Memory B cell (primary cell): ENCODE data around the gene TMEM229B.

ENCODE experiments used
- ATAC-seq: fragments of 150-1000 bp; cut with Tn5 transposase; 2 replicates; pipeline ENCODE4 v1.10.0; 2021; ENCODE audit warnings: low read depth, mild to moderate bottlenecking, moderate library complexity
- DNase-seq, 2 donors: peaks; one replicate each; pipeline ENCODE4 v3.0.0; 2022; ENCODE audit warnings: low spot score in 2 of 2
- H3K27ac Mint-ChIP-seq: one replicate; pipeline ENCODE4 v1.8.0; 2022; ENCODE audit warnings: mild to moderate bottlenecking, moderate library complexity, mixed read lengths
- H3K27me3 Mint-ChIP-seq: one replicate; pipeline ENCODE4 v1.8.0; 2022; ENCODE audit warnings: mixed read lengths
- H3K36me3 Mint-ChIP-seq: one replicate; pipeline ENCODE4 v1.8.0; 2022; ENCODE audit warnings: mild to moderate bottlenecking, mixed read lengths
- H3K4me1 Mint-ChIP-seq: one replicate; pipeline ENCODE4 v1.8.0; 2022; ENCODE audit warnings: mixed read lengths
- H3K4me3 Mint-ChIP-seq: one replicate; pipeline ENCODE4 v1.8.0; 2022; ENCODE audit warnings: mild to moderate bottlenecking, moderate library complexity, mixed read lengths
- H3K9me3 Mint-ChIP-seq: one replicate; pipeline ENCODE4 v1.8.0; 2022; ENCODE audit warnings: mixed read lengths

The TMEM229B gene

GRCh38 chr14:67442139-67442906 is 46.2 kb downstream of the TMEM229B start:
- Mint-ChIP-seq H3K9me3 (no peaks in the 10 kb centered on the region), H3K27me3 (peaks cover 4% of the 10 kb centered on the region), H3K27ac (no peak overlapping the region), H3K4me1 (no peaks in the 10 kb centered on the region), H3K36me3 (no peaks in the 10 kb centered on the region), H3K4me3 (no peak overlapping the region)
- DNase-seq (no peak), ATAC-seq (no peak)

GRCh38 chr14:67441672-67442071 is 46.8 kb downstream of the TMEM229B start:
- H3K27me3 Mint-ChIP-seq: peaks cover 7% of the 10 kb centered on the region
- no peak for ATAC-seq
- H3K9me3 Mint-ChIP-seq: no peaks in the 10 kb centered on the region
- H3K4me1 Mint-ChIP-seq: no peaks in the 10 kb centered on the region
- H3K27ac Mint-ChIP-seq: no peak overlapping the region
- no peak for DNase-seq
- no peaks in the 10 kb centered on the region for H3K36me3 Mint-ChIP-seq
- H3K4me3 Mint-ChIP-seq: no peak overlapping the region

- Mint-ChIP-seq H3K4me3 (no peak overlapping the region), H3K27ac (no peak overlapping the region), H3K27me3 (peaks cover 7% of the 10 kb centered on the region), H3K9me3 (no peaks in the 10 kb centered on the region), H3K36me3 (no peaks in the 10 kb centered on the region), H3K4me1 (no peaks in the 10 kb centered on the region)
- ATAC-seq: no peak
- DNase-seq: no peak
These were observed 47.3 kb downstream of the TMEM229B start for GRCh38 chr14:67441256-67441655.

GRCh38 chr14:67440513-67440912 is 48.0 kb downstream of the TMEM229B start:
- ATAC-seq (no peak), DNase-seq (no peak)
- Mint-ChIP-seq H3K4me3 (no peak overlapping the region), H3K27me3 (peaks cover 7% of the 10 kb centered on the region), H3K36me3 (no peaks in the 10 kb centered on the region), H3K4me1 (no peaks in the 10 kb centered on the region), H3K27ac (no peak overlapping the region), H3K9me3 (no peaks in the 10 kb centered on the region)

- DNase-seq (no peak), ATAC-seq (no peak)
- no peaks in the 10 kb centered on the region for H3K4me1 Mint-ChIP-seq
- H3K27ac Mint-ChIP-seq: no peak overlapping the region
- H3K4me3 Mint-ChIP-seq: no peak overlapping the region
- peaks cover 5% of the 10 kb centered on the region for H3K27me3 Mint-ChIP-seq
- H3K36me3 Mint-ChIP-seq: no peaks in the 10 kb centered on the region
- H3K9me3 Mint-ChIP-seq: no peaks in the 10 kb centered on the region
These were observed 49.6 kb downstream of the TMEM229B start for GRCh38 chr14:67438969-67439368.

- H3K4me3 Mint-ChIP-seq: no peak overlapping the region
- no peak overlapping the region for H3K27ac Mint-ChIP-seq
- peaks cover 6% of the 10 kb centered on the region for H3K27me3 Mint-ChIP-seq
- DNase-seq (no peak), ATAC-seq (no peak)
- H3K4me1 Mint-ChIP-seq: no peaks in the 10 kb centered on the region
- no peaks in the 10 kb centered on the region for H3K9me3 Mint-ChIP-seq
- no peaks in the 10 kb centered on the region for H3K36me3 Mint-ChIP-seq
These were observed 52.3 kb downstream of the TMEM229B start for GRCh38 chr14:67436006-67436866.

GRCh38 chr14:67435603-67436002 is 52.9 kb downstream of the TMEM229B start:
- no peak overlapping the region for H3K27ac Mint-ChIP-seq
- no peaks in the 10 kb centered on the region for H3K9me3 Mint-ChIP-seq
- peaks cover 6% of the 10 kb centered on the region for H3K27me3 Mint-ChIP-seq
- H3K4me3 Mint-ChIP-seq: no peak overlapping the region
- no peak for ATAC-seq
- no peak for DNase-seq
- no peaks in the 10 kb centered on the region for H3K4me1 Mint-ChIP-seq
- H3K36me3 Mint-ChIP-seq: no peaks in the 10 kb centered on the region

- Mint-ChIP-seq H3K9me3 (no peaks in the 10 kb centered on the region), H3K36me3 (no peaks in the 10 kb centered on the region), H3K4me1 (no peaks in the 10 kb centered on the region), H3K4me3 (no peak overlapping the region), H3K27ac (no peak overlapping the region), H3K27me3 (peaks cover 7% of the 10 kb centered on the region)
- DNase-seq (no peak), ATAC-seq (no peak)
These were observed 56.4 kb downstream of the TMEM229B start for GRCh38 chr14:67432050-67432564.

GRCh38 chr14:67429510-67430205 is 58.9 kb downstream of the TMEM229B start:
- DNase-seq (no peak), ATAC-seq (no peak)
- H3K27me3 Mint-ChIP-seq: peaks cover 12% of the 10 kb centered on the region
- no peaks in the 10 kb centered on the region for H3K36me3 Mint-ChIP-seq
- no peaks in the 10 kb centered on the region for H3K9me3 Mint-ChIP-seq
- H3K4me3 Mint-ChIP-seq: no peak overlapping the region
- no peak overlapping the region for H3K27ac Mint-ChIP-seq
- no peaks in the 10 kb centered on the region for H3K4me1 Mint-ChIP-seq

GRCh38 chr14:67428501-67429031 is 60.0 kb downstream of the TMEM229B start:
- Mint-ChIP-seq H3K27ac (no peak overlapping the region), H3K9me3 (no peaks in the 10 kb centered on the region), H3K4me1 (no peaks in the 10 kb centered on the region), H3K27me3 (peaks cover 12% of the 10 kb centered on the region), H3K4me3 (no peak overlapping the region), H3K36me3 (no peaks in the 10 kb centered on the region)
- no peak for DNase-seq
- ATAC-seq: no peak

- no peak overlapping the region for H3K4me3 Mint-ChIP-seq
- ATAC-seq (peak; percentile 93), DNase-seq (peak; percentile 65 to 73)
- H3K4me1 Mint-ChIP-seq: peaks cover 3% of the 10 kb centered on the region
- peaks cover 10% of the 10 kb centered on the region for H3K27me3 Mint-ChIP-seq
- no peaks in the 10 kb centered on the region for H3K9me3 Mint-ChIP-seq
- no peaks in the 10 kb centered on the region for H3K36me3 Mint-ChIP-seq
- no peak overlapping the region for H3K27ac Mint-ChIP-seq
These were observed 61.4 kb downstream of the TMEM229B start for GRCh38 chr14:67426983-67427606.

- DNase-seq (no peak), ATAC-seq (no peak)
- no peaks in the 10 kb centered on the region for H3K36me3 Mint-ChIP-seq
- H3K4me3 Mint-ChIP-seq: no peak overlapping the region
- no peaks in the 10 kb centered on the region for H3K9me3 Mint-ChIP-seq
- peaks cover 3% of the 10 kb centered on the region for H3K4me1 Mint-ChIP-seq
- peaks cover 10% of the 10 kb centered on the region for H3K27me3 Mint-ChIP-seq
- no peak overlapping the region for H3K27ac Mint-ChIP-seq
These were observed 62.4 kb downstream of the TMEM229B start for GRCh38 chr14:67426161-67426560.

GRCh38 chr14:67425608-67426007 is 62.9 kb downstream of the TMEM229B start:
- ATAC-seq: no peak
- H3K27ac Mint-ChIP-seq: no peak overlapping the region
- H3K4me1 Mint-ChIP-seq: peaks cover 3% of the 10 kb centered on the region
- H3K36me3 Mint-ChIP-seq: no peaks in the 10 kb centered on the region
- peaks cover 10% of the 10 kb centered on the region for H3K27me3 Mint-ChIP-seq
- H3K9me3 Mint-ChIP-seq: no peaks in the 10 kb centered on the region
- H3K4me3 Mint-ChIP-seq: no peak overlapping the region
- no peak for DNase-seq
